HG02870 (cell line): Measurements from ENCODE around the gene ANAPC7.
"Not testable (repeated sequence)": the region's sequence is repeated elsewhere in the genome, so short reads cannot be mapped to it uniquely, and the experiment has no call there.

ENCODE experiments used
- ATAC-seq: cut with Tn5 transposase; IDR thresholded peaks from one replicate; pipeline ENCODE4 v1.9.1; 2021; ENCODE audit warnings: mild to moderate bottlenecking, moderate library complexity; ENCODE audit not compliant: unreplicated experiment

The ANAPC7 gene

GRCh38 chr12:110403146-110403975 is at the start of gene ANAPC7:
Gene ANAPC7 (minus strand): TSS chr12:110403708. CDS start chr12:110403627, 81 bp downstream.
- ATAC-seq, result peak; percentile 61

DNA sequence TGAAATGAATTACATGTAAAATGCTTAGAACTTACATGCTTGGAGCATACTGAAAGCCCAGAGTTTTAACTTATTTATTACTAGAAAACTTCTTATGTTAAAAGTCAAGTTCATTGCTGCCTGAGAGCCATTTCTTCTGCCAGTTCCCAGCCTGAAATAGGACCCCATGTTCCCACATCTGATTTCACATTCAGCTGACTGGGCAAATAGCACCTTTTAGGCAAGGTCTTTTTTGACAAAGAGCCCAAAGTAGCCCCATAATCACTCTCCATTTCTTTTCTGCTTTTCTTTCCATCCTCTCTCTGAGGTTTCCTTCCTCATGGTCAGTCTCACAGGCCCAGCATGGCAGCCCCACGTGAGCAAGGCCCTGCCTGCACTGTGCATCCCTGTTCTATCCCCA is 47.8 kb upstream of the ANAPC7 start:
- no peak for ATAC-seq

- peak; percentile 90 for ATAC-seq
Observed at GRCh38 chr12:110449799-110450497, 46.4 kb upstream of the ANAPC7 start, which contains the start of gene ARPC3. Gene ARPC3 (minus strand): TSS chr12:110450337. CDS start chr12:110450260, 77 bp downstream.

- no peak for ATAC-seq
Observed at GRCh38 chr12:110444455-110444854, 40.9 kb upstream of the ANAPC7 start.

DNA sequence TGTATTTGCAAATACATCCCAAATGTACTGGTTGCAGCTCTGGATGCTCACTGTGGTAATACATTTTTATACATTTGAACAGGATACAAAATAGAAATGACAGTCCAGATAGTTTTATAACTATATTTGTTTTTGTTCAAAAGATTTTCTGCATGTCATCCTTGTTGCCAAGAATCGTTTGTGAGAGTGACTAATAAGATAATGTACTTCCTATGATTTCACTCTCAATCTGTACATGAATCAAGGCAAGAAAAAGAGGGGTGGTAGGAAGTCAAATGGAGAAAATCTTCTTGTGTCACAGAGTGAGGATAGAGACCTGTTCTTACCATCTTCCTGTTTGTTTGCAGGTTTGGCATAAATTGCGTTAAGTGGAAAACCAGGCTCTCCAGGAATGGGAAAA is 32.7 kb upstream of the ANAPC7 start:
- no peak for ATAC-seq

GRCh38 chr12:110431957-110432587 is 28.6 kb upstream of the ANAPC7 start:
- no peak for ATAC-seq

DNA sequence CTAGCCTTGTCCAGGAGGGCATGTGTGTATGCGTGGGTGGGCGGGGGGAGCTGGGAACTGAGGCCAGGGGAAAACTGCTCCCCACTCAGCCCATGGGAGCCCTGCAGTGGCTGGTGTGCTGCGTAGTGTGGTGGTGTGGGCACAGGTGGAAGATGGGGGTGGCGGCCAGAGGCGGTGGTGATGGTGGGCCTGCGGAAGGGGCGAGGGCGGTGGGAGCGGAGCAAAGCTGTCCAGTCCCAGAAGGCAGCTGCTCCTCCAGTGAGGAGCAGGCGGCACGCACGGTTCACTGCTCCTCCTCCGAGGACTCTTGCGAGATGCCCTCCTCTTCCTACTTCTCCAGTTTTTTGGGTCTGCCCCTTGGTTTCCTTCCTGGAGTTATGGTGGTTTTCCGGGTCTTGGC is 26.2 kb upstream of the ANAPC7 start:
- not testable (repeated sequence) for ATAC-seq

DNA sequence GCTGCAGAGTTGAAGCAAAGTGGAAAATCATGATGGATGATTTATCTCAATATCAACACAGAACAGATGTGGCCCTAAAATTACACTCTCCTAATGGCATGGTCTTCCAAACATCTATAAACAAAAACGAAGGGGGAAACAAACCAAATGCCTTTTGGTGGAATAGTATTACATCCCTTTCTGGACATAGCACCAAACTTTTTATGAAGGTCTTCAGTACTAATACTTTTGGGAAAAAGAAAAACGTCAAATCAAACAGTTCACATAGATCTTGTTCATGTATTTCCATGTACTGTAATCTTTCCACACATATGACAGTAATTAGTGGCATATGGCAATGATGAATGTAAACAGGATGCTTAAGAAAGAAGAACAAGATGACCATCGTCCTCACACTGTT is 22.9 kb upstream of the ANAPC7 start:
- no peak for ATAC-seq

DNA sequence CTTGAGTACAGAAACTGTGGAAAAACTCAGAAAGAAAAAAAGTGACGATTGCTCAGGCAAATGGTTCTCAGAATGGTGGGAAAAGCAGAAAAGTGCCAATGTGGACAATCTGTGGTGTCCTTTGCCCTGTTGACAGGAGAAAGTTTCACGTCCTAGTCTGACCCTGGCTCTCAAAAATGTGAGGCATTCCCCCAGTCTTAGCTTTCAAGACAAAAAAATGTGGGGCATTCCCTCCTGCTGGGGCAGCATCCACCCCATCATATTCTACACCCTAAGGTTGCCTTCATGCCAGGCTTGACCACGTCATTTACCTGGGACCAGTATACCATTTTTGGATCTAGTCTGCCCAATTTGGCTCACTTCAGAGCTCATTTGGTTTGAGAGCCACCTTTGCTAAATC is 20.7 kb upstream of the ANAPC7 start:
- ATAC-seq, result no peak

GRCh38 chr12:110421701-110422100 is 18.2 kb upstream of the ANAPC7 start:
- ATAC-seq, result no peak

DNA sequence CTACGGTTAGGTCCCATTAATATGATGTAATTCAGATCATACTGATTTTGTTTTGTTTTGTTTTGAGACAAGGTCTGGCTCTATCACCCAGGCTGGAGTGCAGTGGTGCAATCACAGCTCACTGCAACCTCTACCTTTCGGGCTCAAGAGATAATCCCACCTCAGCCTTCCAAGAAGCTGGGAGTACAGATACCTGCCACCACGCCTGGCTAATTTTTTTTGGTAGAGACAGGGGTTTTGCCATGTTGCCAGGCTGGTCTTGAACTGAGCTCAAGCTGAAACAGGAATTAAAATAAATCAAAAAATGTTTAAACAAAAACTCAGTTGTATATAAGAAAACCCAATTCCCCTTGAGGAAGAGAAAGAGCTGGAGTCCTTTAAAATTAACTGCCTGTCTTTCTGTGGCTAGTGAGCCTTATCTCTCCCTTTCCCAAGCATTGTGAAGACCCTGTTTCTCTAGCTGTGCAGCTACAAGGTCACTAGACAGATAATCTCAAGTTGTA is 17.7 kb upstream of the ANAPC7 start:
- ATAC-seq, result no peak

DNA sequence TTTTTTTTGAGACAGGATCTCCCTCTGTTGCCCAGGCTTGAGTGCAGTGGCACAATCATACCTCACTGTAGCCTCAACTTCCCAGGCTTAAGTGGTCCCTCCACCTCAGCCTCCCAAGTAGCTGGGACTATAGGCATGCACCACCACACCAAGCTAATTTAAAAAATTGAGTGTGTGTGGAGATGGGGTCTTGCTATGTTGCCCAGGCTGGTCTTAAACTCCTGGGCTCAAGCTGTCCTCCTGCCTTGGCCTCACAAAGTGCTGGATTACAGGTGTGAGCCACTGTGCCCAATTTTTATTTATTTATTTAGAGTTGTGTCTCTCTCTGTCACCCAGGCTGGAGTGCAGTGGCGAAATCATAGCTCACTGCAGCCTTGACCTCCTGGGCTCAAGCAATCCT is 17.1 kb upstream of the ANAPC7 start:
- not testable (repeated sequence) for ATAC-seq

DNA sequence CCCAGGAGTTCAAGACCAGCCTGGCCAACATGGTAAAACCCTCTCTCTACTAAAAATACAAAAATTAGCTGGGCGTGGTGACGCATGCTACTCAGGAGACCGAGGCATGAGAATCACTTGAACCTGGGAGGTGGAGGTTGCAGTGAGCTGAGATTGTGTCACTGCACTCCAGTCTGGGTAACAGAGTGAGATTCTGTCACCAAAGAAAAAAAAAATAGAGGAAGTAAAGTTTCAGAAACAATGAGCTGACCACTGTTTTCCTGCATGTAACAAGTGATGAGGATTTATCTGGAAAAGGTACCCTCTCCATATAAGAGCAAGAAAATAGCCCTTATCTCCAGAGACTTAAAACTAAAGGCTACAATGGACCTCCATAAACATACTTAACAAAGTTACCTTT is 13.6 kb upstream of the ANAPC7 start:
- not testable (repeated sequence) for ATAC-seq

GRCh38 chr12:110410086-110410485 is 6.6 kb upstream of the ANAPC7 start:
- ATAC-seq, result not testable (repeated sequence)

DNA sequence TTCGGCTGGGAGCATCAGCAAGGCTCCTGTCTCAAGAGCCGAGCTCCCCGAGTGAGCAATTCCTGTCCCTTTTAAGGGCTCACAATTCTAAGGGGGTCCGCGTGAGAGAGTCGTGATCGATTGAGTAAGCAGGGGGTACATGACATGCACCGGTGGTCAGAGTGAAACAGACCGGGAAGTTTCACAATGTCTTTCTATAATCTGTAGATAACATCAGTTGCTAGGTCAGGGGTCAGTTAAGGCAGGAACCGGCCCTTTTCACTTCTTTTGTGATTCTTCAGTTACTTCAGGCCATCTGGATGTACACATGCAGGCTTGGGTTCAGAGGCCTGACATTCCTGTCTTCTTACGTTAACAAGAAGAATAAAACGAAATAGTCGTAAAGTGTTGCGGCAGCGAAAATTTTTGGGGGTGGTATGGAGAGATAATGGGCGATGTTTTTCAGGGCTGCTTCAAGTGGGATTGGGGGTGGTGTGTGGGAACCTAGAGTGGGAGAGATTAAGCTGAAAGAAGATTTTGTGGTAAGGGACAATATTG is 1.7 kb upstream of the ANAPC7 start:
- ATAC-seq, result not testable (repeated sequence)

DNA sequence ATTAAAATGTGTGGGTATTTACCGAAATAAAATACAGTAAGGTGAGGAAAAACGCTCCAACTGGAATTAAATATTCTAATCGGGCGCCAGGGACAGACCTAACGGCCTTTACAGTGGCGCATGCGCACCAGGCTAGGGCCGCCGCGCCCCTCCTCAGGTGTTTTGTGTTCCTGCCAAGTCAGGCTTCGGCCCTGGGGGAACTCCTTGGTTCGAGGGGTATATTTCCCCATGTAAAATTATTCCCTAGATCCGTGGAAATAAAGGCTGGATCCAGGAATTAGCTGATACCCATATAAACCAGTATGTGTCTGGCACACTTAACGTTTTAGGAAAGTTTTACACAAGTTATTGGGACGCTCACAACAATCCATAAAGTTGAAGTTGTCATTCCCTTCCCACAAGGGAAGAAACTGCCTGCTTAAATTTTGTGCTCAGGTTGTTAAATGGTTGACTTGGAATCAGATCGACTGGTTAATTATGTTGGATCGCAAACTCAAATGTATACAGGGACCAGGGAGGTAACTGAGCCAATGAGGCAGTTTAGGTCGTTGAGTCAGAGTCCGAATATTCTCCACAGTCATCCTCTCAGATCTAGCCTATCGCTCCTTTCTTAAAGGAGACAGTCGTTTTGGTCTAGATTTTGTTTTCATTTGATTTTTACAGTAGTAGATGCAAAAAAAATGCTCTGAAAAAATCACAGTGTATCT is 621 bp upstream of the ANAPC7 start:
- ATAC-seq, result no peak

GRCh38 chr12:110382683-110383082 is 20.8 kb downstream of the ANAPC7 start:
- no peak for ATAC-seq

DNA sequence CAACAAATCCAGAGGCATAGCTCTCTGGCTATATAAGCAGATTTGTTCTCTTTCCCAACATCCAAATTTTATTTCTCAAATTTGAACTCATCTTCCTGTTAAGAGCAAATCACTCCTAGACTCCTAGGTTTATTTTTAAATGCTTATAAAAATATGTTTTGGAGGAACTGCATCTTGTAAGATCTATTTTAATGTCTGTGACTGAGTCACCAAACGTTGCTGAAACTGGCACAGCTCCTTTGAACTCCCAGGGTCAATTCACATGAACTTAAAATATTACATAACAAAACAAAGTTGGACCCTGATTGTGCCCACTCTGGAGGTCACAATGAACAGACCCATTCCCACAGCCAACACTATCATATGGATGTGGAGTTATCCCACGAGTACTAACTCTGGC is 23.9 kb downstream of the ANAPC7 start:
- ATAC-seq, result no peak

GRCh38 chr12:110379197-110379596 is 24.3 kb downstream of the ANAPC7 start:
- ATAC-seq, result no peak

DNA sequence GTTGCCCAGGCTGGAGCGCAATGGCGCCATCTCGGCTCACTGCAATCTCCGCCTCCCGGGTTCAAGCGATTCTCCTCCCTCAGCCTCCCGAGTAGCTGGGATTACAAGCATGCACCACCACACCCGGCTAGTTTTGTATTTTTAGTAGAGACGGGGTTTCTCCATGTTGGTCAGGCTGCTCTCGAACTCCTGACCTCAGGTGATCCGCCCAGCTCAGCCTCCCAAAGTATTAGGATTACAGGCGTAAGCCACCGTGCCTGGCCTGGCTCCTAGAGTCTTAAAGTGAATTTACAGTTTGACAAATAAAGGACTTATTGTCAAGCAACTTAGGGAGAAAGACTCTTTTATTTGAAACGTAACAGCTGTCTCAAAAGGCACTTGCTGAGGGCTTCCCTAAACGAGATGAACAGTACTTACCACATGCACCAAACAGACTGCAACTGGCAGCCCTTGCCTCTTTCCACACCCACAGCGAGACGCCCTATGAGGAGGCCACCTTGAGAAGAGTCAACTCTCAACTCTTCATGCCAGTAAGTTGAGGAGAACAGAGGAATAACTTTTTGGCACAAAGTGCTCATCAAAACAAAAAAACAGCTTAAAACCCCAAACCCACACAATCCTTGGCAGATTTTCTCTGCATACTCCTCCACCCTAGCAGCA is 25.2 kb downstream of the ANAPC7 start:
- not testable (repeated sequence) for ATAC-seq
